DND-41 (cell line): ENCODE data around the gene EML1.

Experiments
- ATAC-seq: fragments of 200-7000 bp; cut with Tn5 transposase; 3 replicates; pipeline ENCODE4 v1.9.1; 2021; ENCODE audit warnings: low read depth; ENCODE audit not compliant: insufficient read depth
- DNase-seq: peaks from one replicate; pipeline ENCODE4 v3.0.0-alpha.2; 2020
- H2AFZ ChIP-seq: 2 replicates; pipeline ENCODE4 v1.6.0; 2012; ENCODE audit warnings: low read depth, low read length
- H3K27ac ChIP-seq: 2 replicates; pipeline ENCODE4 v1.5.1; 2012; ENCODE audit warnings: low read length, inconsistent platforms
- H3K27me3 ChIP-seq: fragments of 200-600 bp; sonication (generic); 2 replicates; pipeline ENCODE4 v1.6.0; 2012; ENCODE audit warnings: low read length, mild to moderate bottlenecking, inconsistent platforms; ENCODE audit not compliant: insufficient read depth, poor library complexity
- H3K36me3 ChIP-seq: 2 replicates; pipeline ENCODE4 v1.5.1; 2012; ENCODE audit warnings: low read length, inconsistent platforms; ENCODE audit not compliant: insufficient read depth
- H3K4me1 ChIP-seq: 2 replicates; pipeline ENCODE4 v1.5.1; 2012; ENCODE audit warnings: mild to moderate bottlenecking, low read length; ENCODE audit not compliant: insufficient read depth
- H3K4me2 ChIP-seq: 2 replicates; pipeline ENCODE4 v1.6.0; 2012; ENCODE audit warnings: mild to moderate bottlenecking, moderate library complexity, low read length, inconsistent platforms; ENCODE audit not compliant: insufficient read depth
- H3K4me3 ChIP-seq, 2 experiments: fragments of 200-600 bp in 1 of 2; shearing (Covaris generic) in 1 of 2; 2 replicates each; pipeline ENCODE4 v1.5.1; 2012 to 2016; ENCODE audit warnings: inconsistent platforms in 2 of 2, low read length in 2 of 2, mild to moderate bottlenecking in 2 of 2, low read depth in 1 of 2, moderate library complexity in 1 of 2
- H3K79me2 ChIP-seq: 2 replicates; pipeline ENCODE4 v1.6.0; 2012; ENCODE audit warnings: low read length, inconsistent platforms; ENCODE audit not compliant: insufficient read depth
- H3K9ac ChIP-seq: 2 replicates; pipeline ENCODE4 v1.6.0; 2012; ENCODE audit warnings: low read depth, mild to moderate bottlenecking, inconsistent platforms, low read length, moderate library complexity
- H3K9me3 ChIP-seq: 2 replicates; pipeline ENCODE4 v1.5.1; 2012; ENCODE audit warnings: low read length, moderate library complexity, mild to moderate bottlenecking, inconsistent platforms; ENCODE audit not compliant: insufficient read depth, severe bottlenecking
- H4K20me1 ChIP-seq: 2 replicates; pipeline ENCODE4 v1.6.0; 2012; ENCODE audit warnings: low read length; ENCODE audit not compliant: insufficient read depth
- EZH2 ChIP-seq: IDR thresholded peaks from 3 replicates; pipeline ENCODE4 v1.6.1; 2012; ENCODE audit warnings: borderline replicate concordance, low read depth, mild to moderate bottlenecking, moderate library complexity, low read length, inconsistent platforms; ENCODE audit not compliant: severe bottlenecking
- TF ChIP-seq, protein P1 (sequence below): IDR thresholded peaks from 2 replicates; pipeline ENCODE4 v1.5.1; 2012; ENCODE audit warnings: borderline replicate concordance, low read length, moderate library complexity, mild to moderate bottlenecking; ENCODE audit not compliant: poor library complexity, severe bottlenecking; ENCODE audit errors: extremely low read depth

The EML1 gene

GRCh38 chr14:99831903-99832685 is 38.9 kb downstream of the EML1 start:
- Histone ChIP-seq H3K9ac (no peak overlapping the region), H3K36me3 (no peaks in the 10 kb centered on the region), H3K79me2 (no peaks in the 10 kb centered on the region), H3K4me2 (no peak overlapping the region), H3K4me3 (no peak overlapping the region), H3K27me3 (peaks cover 29% of the 10 kb centered on the region), H4K20me1 (no peaks in the 10 kb centered on the region; the same call in none of the 2 replicates), H3K9me3 (no peaks in the 10 kb centered on the region), H2AFZ (no peak overlapping the region), H3K27ac (no peak overlapping the region), H3K4me1 (no peaks in the 10 kb centered on the region)
- DNase-seq (no peak), ATAC-seq (no peak)
- TF ChIP-seq EZH2: no peak
- TF ChIP-seq, protein P1, sequence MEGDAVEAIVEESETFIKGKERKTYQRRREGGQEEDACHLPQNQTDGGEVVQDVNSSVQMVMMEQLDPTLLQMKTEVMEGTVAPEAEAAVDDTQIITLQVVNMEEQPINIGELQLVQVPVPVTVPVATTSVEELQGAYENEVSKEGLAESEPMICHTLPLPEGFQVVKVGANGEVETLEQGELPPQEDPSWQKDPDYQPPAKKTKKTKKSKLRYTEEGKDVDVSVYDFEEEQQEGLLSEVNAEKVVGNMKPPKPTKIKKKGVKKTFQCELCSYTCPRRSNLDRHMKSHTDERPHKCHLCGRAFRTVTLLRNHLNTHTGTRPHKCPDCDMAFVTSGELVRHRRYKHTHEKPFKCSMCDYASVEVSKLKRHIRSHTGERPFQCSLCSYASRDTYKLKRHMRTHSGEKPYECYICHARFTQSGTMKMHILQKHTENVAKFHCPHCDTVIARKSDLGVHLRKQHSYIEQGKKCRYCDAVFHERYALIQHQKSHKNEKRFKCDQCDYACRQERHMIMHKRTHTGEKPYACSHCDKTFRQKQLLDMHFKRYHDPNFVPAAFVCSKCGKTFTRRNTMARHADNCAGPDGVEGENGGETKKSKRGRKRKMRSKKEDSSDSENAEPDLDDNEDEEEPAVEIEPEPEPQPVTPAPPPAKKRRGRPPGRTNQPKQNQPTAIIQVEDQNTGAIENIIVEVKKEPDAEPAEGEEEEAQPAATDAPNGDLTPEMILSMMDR: no peak

DNA sequence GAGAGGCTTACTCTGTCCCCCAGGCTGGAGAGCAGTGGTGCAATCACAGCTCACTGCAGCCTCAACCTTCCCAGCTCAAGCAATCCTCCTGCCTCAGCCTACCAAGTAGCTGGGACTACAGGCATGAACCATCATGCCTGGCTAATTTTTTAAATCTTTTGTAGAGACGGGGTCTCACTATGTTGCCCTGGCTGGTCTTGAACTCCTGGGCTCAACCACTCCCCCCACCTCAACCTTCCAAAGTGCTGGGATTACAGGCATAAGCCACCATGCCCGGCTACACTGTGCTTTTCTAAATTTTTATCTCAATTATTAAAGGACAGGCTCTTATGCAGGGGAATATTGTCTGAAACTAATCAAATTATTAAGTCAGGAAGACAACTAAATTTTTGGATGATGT is 44.6 kb downstream of the EML1 start:
- no peak for DNase-seq
- no peaks in the 10 kb centered on the region for H3K4me1 ChIP-seq
- no peak for TF ChIP-seq EZH2
- H4K20me1 ChIP-seq: no peaks in the 10 kb centered on the region
- no peak overlapping the region for H3K27ac ChIP-seq
- H3K4me3 ChIP-seq: no peak overlapping the region
- no peak overlapping the region for H2AFZ ChIP-seq
- no peak overlapping the region for H3K4me2 ChIP-seq
- H3K9ac ChIP-seq: no peak overlapping the region
- H3K36me3 ChIP-seq: no peaks in the 10 kb centered on the region
- ATAC-seq: no peak
- H3K79me2 ChIP-seq: no peaks in the 10 kb centered on the region
- peaks cover 51% of the 10 kb centered on the region for H3K27me3 ChIP-seq
- no peaks in the 10 kb centered on the region for H3K9me3 ChIP-seq

- H3K79me2 ChIP-seq: no peaks in the 10 kb centered on the region
- H3K27me3 ChIP-seq: peaks cover 48% of the 10 kb centered on the region
- no peak for ATAC-seq
- H3K27ac ChIP-seq: no peak overlapping the region
- H3K4me2 ChIP-seq: no peak overlapping the region
- no peaks in the 10 kb centered on the region for H4K20me1 ChIP-seq
- no peaks in the 10 kb centered on the region for H3K36me3 ChIP-seq
- no peak overlapping the region for H2AFZ ChIP-seq
- H3K4me1 ChIP-seq: no peaks in the 10 kb centered on the region
- no peaks in the 10 kb centered on the region for H3K9me3 ChIP-seq
- no peak overlapping the region for H3K4me3 ChIP-seq
- H3K9ac ChIP-seq: no peak overlapping the region
- no peak for DNase-seq
- TF ChIP-seq, protein P1: no peak
- TF ChIP-seq EZH2: no peak
Observed at GRCh38 chr14:99838639-99839134, 45.5 kb downstream of the EML1 start.

- H3K27me3 ChIP-seq: peaks cover 54% of the 10 kb centered on the region
- no peaks in the 10 kb centered on the region for H3K4me1 ChIP-seq
- no peaks in the 10 kb centered on the region for H3K9me3 ChIP-seq
- H4K20me1 ChIP-seq: no peaks in the 10 kb centered on the region
- no peak for DNase-seq
- TF ChIP-seq, protein P1: no peak
- TF ChIP-seq EZH2: no peak
- no peak overlapping the region for H3K4me3 ChIP-seq
- no peak overlapping the region for H2AFZ ChIP-seq
- no peak for ATAC-seq
- no peak overlapping the region for H3K9ac ChIP-seq
- no peaks in the 10 kb centered on the region for H3K79me2 ChIP-seq
- no peaks in the 10 kb centered on the region for H3K36me3 ChIP-seq
- H3K27ac ChIP-seq: no peak overlapping the region
- no peak overlapping the region for H3K4me2 ChIP-seq
Observed at GRCh38 chr14:99839696-99840095, 46.5 kb downstream of the EML1 start.
